Endodermal cell (in vitro differentiated cells): ENCODE measurements around the gene DPP4. TPM values are rescaled to one million over a fixed set of nuclear protein-coding genes. Genes with fewer than 3 reads are reported as not detected.

Source experiments
- DNase-seq: peaks from one replicate; pipeline ENCODE4 v3.0.0-alpha.2; 2017
- H3K27ac ChIP-seq: 2 replicates; pipeline ENCODE4 v1.5.1; 2013; ENCODE audit warnings: mild to moderate bottlenecking, low read depth, low read length, moderate library complexity
- H3K27me3 ChIP-seq: 2 replicates; pipeline ENCODE4 v1.6.1; 2013; ENCODE audit warnings: mild to moderate bottlenecking, low read length, moderate library complexity; ENCODE audit not compliant: insufficient read depth, control insufficient read depth, poor library complexity, severe bottlenecking
- H3K36me3 ChIP-seq: 2 replicates; pipeline ENCODE4 v1.7.0; 2013; ENCODE audit warnings: mild to moderate bottlenecking, low read length, moderate library complexity; ENCODE audit not compliant: control insufficient read depth, insufficient read depth
- H3K4me1 ChIP-seq: one replicate; pipeline ENCODE4 v1.7.0; 2013; ENCODE audit warnings: low read length; ENCODE audit not compliant: control insufficient read depth, insufficient read depth
- H3K4me3 ChIP-seq: 2 replicates; pipeline ENCODE4 v1.5.1; 2013; ENCODE audit warnings: mild to moderate bottlenecking, low read length, moderate library complexity
- H3K9ac ChIP-seq: 2 replicates; pipeline ENCODE4 v1.6.1; 2013; ENCODE audit warnings: mild to moderate bottlenecking, low read length, moderate library complexity; ENCODE audit not compliant: poor library complexity, severe bottlenecking; ENCODE audit errors: extremely low read depth
- H3K9me3 ChIP-seq: 2 replicates; pipeline ENCODE4 v1.6.1; 2013; ENCODE audit warnings: mild to moderate bottlenecking, low read length, moderate library complexity; ENCODE audit not compliant: control insufficient read depth
- H3K27ac Mint-ChIP-seq: 2 replicates; pipeline ENCODE4 v1.8.0; 2020; ENCODE audit warnings: mixed read lengths
- H3K27me3 Mint-ChIP-seq: 2 replicates; pipeline ENCODE4 v1.8.0; 2021; ENCODE audit warnings: mild to moderate bottlenecking, mixed read lengths; ENCODE audit not compliant: insufficient read depth
- H3K36me3 Mint-ChIP-seq: 2 replicates; pipeline ENCODE4 v1.8.0; 2020; ENCODE audit warnings: low read depth, mixed read lengths
- H3K4me1 Mint-ChIP-seq: 2 replicates; pipeline ENCODE4 v1.8.0; 2020; ENCODE audit warnings: mixed read lengths
- H3K4me3 Mint-ChIP-seq: 2 replicates; pipeline ENCODE4 v1.8.0; 2020; ENCODE audit warnings: mild to moderate bottlenecking, moderate library complexity, mixed read lengths
- H3K9me3 Mint-ChIP-seq: 2 replicates; pipeline ENCODE4 v1.8.0; 2020; ENCODE audit warnings: mild to moderate bottlenecking, mixed read lengths
- CTCF ChIP-seq: fragments of 200-600 bp; sonication (generic); conservative IDR thresholded peaks from 2 replicates; pipeline ENCODE4 v1.5.0; 2021; ENCODE audit warnings: antibody characterized with exemption, mild to moderate bottlenecking
- whole genome bisulfite sequencing, 2 experiments: methylation state at CpG; one replicate each; pipeline versions ENCODE4 v1.1.5 to v1.1.7; 2013; ENCODE audit warnings: missing lambda C conversion rate in 2 of 2, mixed read lengths in 1 of 2; ENCODE audit not compliant: insufficient coverage in 1 of 2, insufficient read length in 1 of 2; 5-methylcytosine and 5-hydroxymethylcytosine counted together
- total RNA-seq, 2 donors: library from RNA; stranded (reverse); fragmentation: NEBNext Ultra II Directional in 1 of 2; extraction: Animal tissue kit (Norgen Biotek cat#: 25700) in 1 of 2; gene quantifications; 2 replicates in 1 of 2; 3 replicates in 1 of 2; pipeline ENCODE4 v1.2.1, GENCODE V29; 2021

DPP4 gene
- total RNA-seq, 2 donors from 2014 or later = 0.46 to 1.2 TPM

GRCh38 chr2:162062559-162062958, 11.5 kb downstream of the DPP4 start:
- H3K4me3 Mint-ChIP-seq = no peak overlapping the region
- H3K9me3 Mint-ChIP-seq = peaks cover 10% of the 10 kb centered on the region
- TF ChIP-seq CTCF = no peak
- Histone ChIP-seq H3K4me3 (no peak overlapping the region), H3K27ac (no peak overlapping the region), H3K36me3 (no peaks in the 10 kb centered on the region), H3K27me3 (no peaks in the 10 kb centered on the region), H3K9ac (no peak overlapping the region), H3K4me1 (no peaks in the 10 kb centered on the region), H3K9me3 (peaks cover 6% of the 10 kb centered on the region)
- WGBS, 2 experiments = 85% methylated on average over 2 of the region's 2 CpGs; no CpG with 5 or more reads in 1 of the 2 experiments
- DNase-seq = no peak
- H3K4me1 Mint-ChIP-seq = peaks cover 17% of the 10 kb centered on the region
- no peak overlapping the region for H3K27ac Mint-ChIP-seq
- H3K36me3 Mint-ChIP-seq = no peaks in the 10 kb centered on the region
- peaks cover 13% of the 10 kb centered on the region for H3K27me3 Mint-ChIP-seq

GRCh38 chr2:162061021-162061420, 13.0 kb downstream of the DPP4 start:
- peaks cover 21% of the 10 kb centered on the region for H3K9me3 ChIP-seq
- Mint-ChIP-seq H3K27me3 (peaks cover 14% of the 10 kb centered on the region), H3K9me3 (peaks cover 22% of the 10 kb centered on the region), H3K4me1 (peaks cover 9% of the 10 kb centered on the region), H3K27ac (no peak overlapping the region), H3K36me3 (peaks cover 3% of the 10 kb centered on the region), H3K4me3 (no peak overlapping the region)
- no peak overlapping the region for H3K9ac ChIP-seq
- TF ChIP-seq CTCF = no peak
- H3K27me3 ChIP-seq = no peaks in the 10 kb centered on the region
- no peak for DNase-seq
- 94 to 100% methylated on average over 2 of the region's 2 CpGs for WGBS, 2 experiments
- H3K4me3 ChIP-seq = no peak overlapping the region
- H3K27ac ChIP-seq = no peak overlapping the region
- no peaks in the 10 kb centered on the region for H3K36me3 ChIP-seq
- H3K4me1 ChIP-seq = no peaks in the 10 kb centered on the region

GRCh38 chr2:162060532-162060931, 13.5 kb downstream of the DPP4 start:
- H3K9ac ChIP-seq = no peak overlapping the region
- Mint-ChIP-seq H3K4me1 (peaks cover 5% of the 10 kb centered on the region), H3K27ac (no peak overlapping the region), H3K9me3 (peaks cover 22% of the 10 kb centered on the region), H3K4me3 (no peak overlapping the region), H3K36me3 (peaks cover 3% of the 10 kb centered on the region), H3K27me3 (peaks cover 14% of the 10 kb centered on the region)
- WGBS, 2 experiments = 89 to 100% methylated on average over 1 to 2 of the region's 2 CpGs
- no peak overlapping the region for H3K27ac ChIP-seq
- H3K27me3 ChIP-seq = no peaks in the 10 kb centered on the region
- no peak for DNase-seq
- no peak overlapping the region for H3K4me3 ChIP-seq
- peaks cover 24% of the 10 kb centered on the region for H3K9me3 ChIP-seq
- H3K36me3 ChIP-seq = no peaks in the 10 kb centered on the region
- TF ChIP-seq CTCF = no peak
- H3K4me1 ChIP-seq = no peaks in the 10 kb centered on the region
